Body of pancreas (tissue), 2 donors: ENCODE measurements around the gene ZNG1E. TPM values are rescaled to one million over a fixed set of nuclear protein-coding genes. Genes with fewer than 3 reads are reported as not detected.

Experiments
- total RNA-seq, 2 donors: library from RNA; depleted of rRNA; stranded (reverse); fragments of >200 nt; gene quantifications; one replicate each; pipeline ENCODE4 v1.1.0, GENCODE V29; 2016

The ZNG1E gene
- total RNA-seq, 2 donors from 2014 or later = 39.6 to 52.4 TPM

Other genes starting within 250 kb of the ZNG1E start
- under 1 TPM in 1 of 2 donors, not detected in 1; 0.52 TPM for gene FOXD4L4, start 61.2 kb downstream of the ZNG1E start, total RNA-seq